Adrenal gland (tissue), 5 donors: Measurements from ENCODE around the gene LHFPL4.

Experiments
- POLR2A ChIP-seq, 2 donors: fragments of 450-650 bp; IDR thresholded peaks; one replicate each; pipeline ENCODE4 v1.6.1; 2017; ENCODE audit warnings: antibody characterized with exemption in 2 of 2, mild to moderate bottlenecking in 2 of 2, moderate library complexity in 1 of 2
- TF ChIP-seq, protein P1 (sequence below), 6 experiments: fragments of 450-650 bp in 4 of 6; fragments of 200-600 bp in 2 of 6; sonication (generic) in 1 of 6; IDR thresholded peaks; 1 replicate in 5 of 6; 2 replicates in 1 of 6; pipeline versions ENCODE4 v1.5.1 to v1.8.0; 2016 to 2021; ENCODE audit warnings: antibody characterized with exemption in 6 of 6, mild to moderate bottlenecking in 2 of 6, moderate library complexity in 1 of 6
- donor health status: DM: no; HTN: no; CAD: no.

GRCh38 chr3:9467451-9467850 lies 86.2 kb downstream of the LHFPL4 start:
- TF ChIP-seq, protein P1, sequence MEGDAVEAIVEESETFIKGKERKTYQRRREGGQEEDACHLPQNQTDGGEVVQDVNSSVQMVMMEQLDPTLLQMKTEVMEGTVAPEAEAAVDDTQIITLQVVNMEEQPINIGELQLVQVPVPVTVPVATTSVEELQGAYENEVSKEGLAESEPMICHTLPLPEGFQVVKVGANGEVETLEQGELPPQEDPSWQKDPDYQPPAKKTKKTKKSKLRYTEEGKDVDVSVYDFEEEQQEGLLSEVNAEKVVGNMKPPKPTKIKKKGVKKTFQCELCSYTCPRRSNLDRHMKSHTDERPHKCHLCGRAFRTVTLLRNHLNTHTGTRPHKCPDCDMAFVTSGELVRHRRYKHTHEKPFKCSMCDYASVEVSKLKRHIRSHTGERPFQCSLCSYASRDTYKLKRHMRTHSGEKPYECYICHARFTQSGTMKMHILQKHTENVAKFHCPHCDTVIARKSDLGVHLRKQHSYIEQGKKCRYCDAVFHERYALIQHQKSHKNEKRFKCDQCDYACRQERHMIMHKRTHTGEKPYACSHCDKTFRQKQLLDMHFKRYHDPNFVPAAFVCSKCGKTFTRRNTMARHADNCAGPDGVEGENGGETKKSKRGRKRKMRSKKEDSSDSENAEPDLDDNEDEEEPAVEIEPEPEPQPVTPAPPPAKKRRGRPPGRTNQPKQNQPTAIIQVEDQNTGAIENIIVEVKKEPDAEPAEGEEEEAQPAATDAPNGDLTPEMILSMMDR (IDR thresholded peaks at IDR 0.05): no peak
- TF ChIP-seq POLR2A (IDR thresholded peaks at IDR 0.05): no peak
